Measurements from ENCODE around the gene STEAP1. TPM values are rescaled to one million over a fixed set of nuclear protein-coding genes. Genes with fewer than 3 reads are reported as not detected.

Gene STEAP1
- total RNA-seq, 1 donor from 2014 or later, result 1.2 TPM

DNA sequence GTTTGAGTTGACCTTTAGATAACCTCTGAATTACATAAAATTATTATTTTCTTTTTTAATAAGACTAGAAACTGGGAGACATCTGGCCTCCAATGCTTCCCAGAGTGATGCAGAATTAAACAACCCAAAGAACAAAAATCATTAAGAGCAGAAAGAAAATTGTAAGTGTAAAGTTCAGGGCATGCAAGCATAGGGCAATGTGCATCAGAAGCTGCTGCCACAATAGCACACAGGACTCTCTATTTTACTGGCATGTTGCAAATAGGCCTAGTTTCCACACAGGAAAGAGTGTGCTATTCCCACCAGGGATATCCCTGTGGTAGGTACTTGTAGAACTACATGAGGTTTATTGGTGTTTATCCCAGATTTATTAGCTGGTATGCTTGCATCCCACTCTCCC is 36.7 kb downstream of the STEAP1 start:
- no peaks in the 10 kb centered on the region for H3K36me3 ChIP-seq
- TF ChIP-seq CTCF (IDR thresholded peaks at IDR 0.05; ENCODE audit: borderline replicate concordance), result no peak
- DNase-seq, result no peak
- no peaks in the 10 kb centered on the region for H3K27me3 ChIP-seq (ENCODE audit: low read depth)
- no peak overlapping the region for H3K4me3 ChIP-seq
- peaks cover 14% of the 10 kb centered on the region for H3K9me3 ChIP-seq (replicated peaks)
- H3K4me1 ChIP-seq, result no peaks in the 10 kb centered on the region
- intact Hi-C loops (cut with micrococcal nuclease), result no loop called here
- H3K27ac ChIP-seq (replicated peaks), result no peak overlapping the region

- no peak for TF ChIP-seq CTCF (IDR thresholded peaks at IDR 0.05; ENCODE audit: borderline replicate concordance)
- H3K9me3 ChIP-seq (replicated peaks), result peaks cover 10% of the 10 kb centered on the region
- H3K27me3 ChIP-seq (ENCODE audit: low read depth), result no peaks in the 10 kb centered on the region
- H3K36me3 ChIP-seq, result no peaks in the 10 kb centered on the region
- no peak overlapping the region for H3K4me3 ChIP-seq
- DNase-seq, result no peak
- intact Hi-C loops (cut with micrococcal nuclease), result no loop called here
- H3K27ac ChIP-seq (replicated peaks), result no peak overlapping the region
- no peaks in the 10 kb centered on the region for H3K4me1 ChIP-seq
Measured at GRCh38 chr7:90191648-90192047, 37.4 kb downstream of the STEAP1 start.

DNA sequence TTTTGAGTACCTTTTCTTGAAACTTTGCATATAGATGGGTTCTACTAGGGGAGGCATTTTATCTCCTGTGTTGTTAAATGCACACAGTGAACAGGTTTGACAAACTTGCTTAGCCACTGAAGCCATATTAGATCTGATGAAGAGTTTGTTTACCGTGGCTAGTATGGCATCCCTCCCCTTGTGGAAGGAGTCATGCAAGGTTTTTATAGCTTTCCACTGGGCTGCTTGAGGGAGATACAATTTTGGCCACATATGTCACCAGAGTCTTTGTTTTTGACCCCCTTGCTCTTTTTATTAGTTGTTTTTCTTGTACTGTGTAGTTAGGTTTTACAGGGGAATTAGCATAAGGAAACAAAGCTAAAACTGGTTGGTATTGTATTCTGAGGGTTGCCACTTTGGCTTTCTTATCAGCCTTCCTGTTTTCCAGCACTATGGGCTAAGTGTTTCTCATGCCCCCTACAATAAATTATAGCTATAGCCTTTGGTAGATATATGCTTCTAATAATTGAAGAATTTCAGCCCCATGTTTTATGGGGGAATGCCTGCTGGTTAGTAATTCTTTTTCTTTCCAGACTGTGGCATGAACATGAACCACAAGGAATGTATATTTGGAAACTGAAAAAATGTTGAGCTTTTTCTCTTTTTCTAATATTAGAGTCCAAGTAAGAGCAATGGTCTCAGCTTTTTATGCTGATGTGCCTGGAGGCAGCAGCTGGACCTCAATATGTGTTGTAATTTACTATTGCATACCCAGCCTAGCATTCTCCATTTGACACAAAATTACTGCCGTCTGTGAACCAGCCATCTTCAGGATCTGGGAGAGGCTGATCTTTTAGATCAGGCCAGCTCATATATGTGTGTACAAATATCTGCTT is 38.8 kb downstream of the STEAP1 start:
- intact Hi-C loops (cut with micrococcal nuclease), result no loop called here
- H3K27me3 ChIP-seq (ENCODE audit: low read depth), result no peaks in the 10 kb centered on the region
- H3K36me3 ChIP-seq, result no peaks in the 10 kb centered on the region
- no peak overlapping the region for H3K4me3 ChIP-seq
- H3K4me1 ChIP-seq, result no peaks in the 10 kb centered on the region
- DNase-seq, result no peak
- H3K9me3 ChIP-seq (replicated peaks), result peaks cover 10% of the 10 kb centered on the region
- H3K27ac ChIP-seq (replicated peaks), result no peak overlapping the region
- no peak for TF ChIP-seq CTCF (IDR thresholded peaks at IDR 0.05; ENCODE audit: borderline replicate concordance)

DNA sequence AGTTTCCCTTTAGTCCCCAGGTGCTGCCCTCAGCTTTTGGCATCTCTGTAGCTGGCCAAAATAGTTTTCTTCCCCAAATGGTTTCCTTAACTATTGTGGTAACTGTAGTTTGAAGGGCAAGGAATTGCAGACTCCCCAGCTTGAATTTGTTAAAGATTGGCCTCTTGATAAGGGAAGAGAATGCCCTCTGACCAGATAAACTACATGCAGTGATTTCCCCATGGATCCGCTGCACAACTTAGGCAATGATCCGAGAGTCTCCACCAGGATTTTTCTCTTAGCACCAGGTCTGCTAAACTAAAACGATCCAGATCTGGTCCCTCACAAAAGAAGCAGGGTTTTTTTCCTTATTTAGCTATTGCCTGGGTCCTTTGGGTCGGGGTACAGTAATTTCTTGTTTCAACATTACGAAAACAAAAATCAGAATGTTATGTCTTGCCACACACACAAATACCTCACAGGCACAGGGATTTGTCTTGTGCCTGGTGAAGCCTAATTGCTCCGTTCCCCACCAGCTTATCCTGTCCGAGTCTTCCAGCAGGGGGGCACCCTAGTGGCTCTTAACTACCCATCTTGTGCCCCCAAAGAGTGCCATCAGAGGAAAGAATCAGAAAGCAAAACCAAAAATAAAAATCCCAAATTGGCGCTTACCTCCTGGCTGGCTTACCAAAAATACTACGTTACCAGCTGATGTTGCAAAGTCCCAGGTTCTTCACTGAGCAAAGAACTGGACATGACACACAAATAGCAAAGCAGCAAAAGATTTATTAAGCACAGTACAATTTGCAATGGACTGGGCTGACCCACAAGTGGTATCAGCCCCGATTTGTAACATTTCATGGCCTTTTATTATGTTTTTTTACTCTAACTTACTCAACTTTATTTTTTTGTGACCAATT is 40.9 kb downstream of the STEAP1 start:
- H3K27ac ChIP-seq (replicated peaks), result no peak overlapping the region
- no peak for DNase-seq

More for the DNA sequence above, 40.9 kb downstream of the STEAP1 start:
- intact Hi-C loops (cut with micrococcal nuclease), result no loop called here
- TF ChIP-seq CTCF (IDR thresholded peaks at IDR 0.05; ENCODE audit: borderline replicate concordance), result no peak
- no peaks in the 10 kb centered on the region for H3K4me1 ChIP-seq
- H3K9me3 ChIP-seq (replicated peaks), result peaks cover 10% of the 10 kb centered on the region
- no peaks in the 10 kb centered on the region for H3K27me3 ChIP-seq (ENCODE audit: low read depth)
- H3K36me3 ChIP-seq, result no peaks in the 10 kb centered on the region
- H3K4me3 ChIP-seq, result no peak overlapping the region
